ENCODE measurements around the gene LRMDA.
"Not testable (repeated sequence)": the region's sequence is repeated elsewhere in the genome, so short reads cannot be mapped to it uniquely, and the experiment has no call there.

The LRMDA gene

GRCh38 chr10:75612904-75613684, 181.7 kb downstream of the LRMDA start:
- DNase-seq (ENCODE audit: low read depth, low spot score): no peak

- no peak for DNase-seq (ENCODE audit: low read depth, low spot score)
These were observed 182.5 kb downstream of the LRMDA start for GRCh38 chr10:75613685-75614504.

- DNase-seq (ENCODE audit: low read depth, low spot score): no peak
These were observed 184.7 kb downstream of the LRMDA start for GRCh38 chr10:75616076-75616475.

- no peak for DNase-seq (ENCODE audit: low read depth, low spot score)
These were observed 185.6 kb downstream of the LRMDA start for GRCh38 chr10:75616874-75617478.

GRCh38 chr10:75617485-75618155, 186.2 kb downstream of the LRMDA start:
- no peak for DNase-seq (ENCODE audit: low read depth, low spot score)

- DNase-seq (ENCODE audit: low read depth, low spot score): no peak
These were observed 188.2 kb downstream of the LRMDA start for GRCh38 chr10:75619635-75620034.

GRCh38 chr10:75620356-75620755, 188.9 kb downstream of the LRMDA start:
- DNase-seq (ENCODE audit: low read depth, low spot score): no peak

GRCh38 chr10:75621003-75621402, 189.6 kb downstream of the LRMDA start:
- DNase-seq (ENCODE audit: low read depth, low spot score): not testable (repeated sequence)

GRCh38 chr10:75622503-75622902, 191.1 kb downstream of the LRMDA start:
- no peak for DNase-seq (ENCODE audit: low read depth, low spot score)

- DNase-seq (ENCODE audit: low read depth, low spot score): no peak
These were observed 192.1 kb downstream of the LRMDA start for GRCh38 chr10:75623310-75624093.

GRCh38 chr10:75624638-75625037, 193.2 kb downstream of the LRMDA start:
- DNase-seq (ENCODE audit: low read depth, low spot score): no peak

- DNase-seq (ENCODE audit: low read depth, low spot score): no peak
These were observed 199.3 kb downstream of the LRMDA start for GRCh38 chr10:75630746-75631145.

- no peak for DNase-seq (ENCODE audit: low read depth, low spot score)
These were observed 201.5 kb downstream of the LRMDA start for GRCh38 chr10:75632805-75633462.

- DNase-seq (ENCODE audit: low read depth, low spot score): no peak
These were observed 202.1 kb downstream of the LRMDA start for GRCh38 chr10:75633568-75633967.

- DNase-seq (ENCODE audit: low read depth, low spot score): no peak
These were observed 203.5 kb downstream of the LRMDA start for GRCh38 chr10:75634947-75635346.

GRCh38 chr10:75638752-75639151, 207.3 kb downstream of the LRMDA start:
- no peak for DNase-seq (ENCODE audit: low read depth, low spot score)

- no peak for DNase-seq (ENCODE audit: low read depth, low spot score)
These were observed 208.3 kb downstream of the LRMDA start for GRCh38 chr10:75639736-75640135.

- no peak for DNase-seq (ENCODE audit: low read depth, low spot score)
These were observed 209.0 kb downstream of the LRMDA start for GRCh38 chr10:75640381-75640780.

- no peak for DNase-seq (ENCODE audit: low read depth, low spot score)
These were observed 209.4 kb downstream of the LRMDA start for GRCh38 chr10:75640803-75641202.

- DNase-seq (ENCODE audit: low read depth, low spot score): no peak
These were observed 212.0 kb downstream of the LRMDA start for GRCh38 chr10:75643405-75643804.

Data from activated naive CD8-positive, alpha-beta T cell treated with anti-CD3 and anti-CD28 coated beads, Interleukin-2, amount 50 U/mL, for 16 hours (primary cell).